ENCODE data around the gene ABLIM1.

ABLIM1 gene

GRCh38 chr10:114404171-114405010, 253.7 kb downstream of the ABLIM1 start, which contains the start of gene AFAP1L2:
TSS of gene AFAP1L2 (minus strand) at chr10:114404502. CDS start at chr10:114404455, 47 bp downstream.
- no peak for DNase-seq (ENCODE audit: low spot score)

- DNase-seq (ENCODE audit: low spot score), result no peak
Measured at GRCh38 chr10:114403541-114404161, 254.4 kb downstream of the ABLIM1 start.

- DNase-seq (ENCODE audit: low spot score), result no peak
Measured at GRCh38 chr10:114402871-114403540, 255.1 kb downstream of the ABLIM1 start.

GRCh38 chr10:114402233-114402632, 255.8 kb downstream of the ABLIM1 start:
- DNase-seq (ENCODE audit: low spot score), result no peak

- no peak for DNase-seq (ENCODE audit: low spot score)
Measured at GRCh38 chr10:114401195-114401791, 256.8 kb downstream of the ABLIM1 start.

GRCh38 chr10:114400091-114400490, 258.0 kb downstream of the ABLIM1 start:
- DNase-seq (ENCODE audit: low spot score), result no peak

GRCh38 chr10:114399576-114399975, 258.5 kb downstream of the ABLIM1 start:
- DNase-seq (ENCODE audit: low spot score), result no peak

- DNase-seq (ENCODE audit: low spot score), result no peak
Measured at GRCh38 chr10:114398587-114399331, 259.3 kb downstream of the ABLIM1 start.

GRCh38 chr10:114397651-114398145, 260.4 kb downstream of the ABLIM1 start:
- DNase-seq (ENCODE audit: low spot score), result no peak

GRCh38 chr10:114396464-114396863, 261.6 kb downstream of the ABLIM1 start:
- no peak for DNase-seq (ENCODE audit: low spot score)

- no peak for DNase-seq (ENCODE audit: low spot score)
Measured at GRCh38 chr10:114395366-114396022, 262.6 kb downstream of the ABLIM1 start.

GRCh38 chr10:114394531-114394930, 263.5 kb downstream of the ABLIM1 start:
- DNase-seq (ENCODE audit: low spot score), result no peak

- no peak for DNase-seq (ENCODE audit: low spot score)
Measured at GRCh38 chr10:114393886-114394285, 264.2 kb downstream of the ABLIM1 start.

- DNase-seq (ENCODE audit: low spot score), result no peak
Measured at GRCh38 chr10:114393482-114393881, 264.6 kb downstream of the ABLIM1 start.

GRCh38 chr10:114392112-114392835, 265.8 kb downstream of the ABLIM1 start:
- DNase-seq (ENCODE audit: low spot score), result no peak

GRCh38 chr10:114391599-114391998, 266.5 kb downstream of the ABLIM1 start:
- no peak for DNase-seq (ENCODE audit: low spot score)

- no peak for DNase-seq (ENCODE audit: low spot score)
Measured at GRCh38 chr10:114389426-114389825, 268.6 kb downstream of the ABLIM1 start.

GRCh38 chr10:114388275-114388674, 269.8 kb downstream of the ABLIM1 start:
- no peak for DNase-seq (ENCODE audit: low spot score)

- no peak for DNase-seq (ENCODE audit: low spot score)
Measured at GRCh38 chr10:114387784-114388183, 270.3 kb downstream of the ABLIM1 start.

- DNase-seq (ENCODE audit: low spot score), result no peak
Measured at GRCh38 chr10:114386452-114386851, 271.6 kb downstream of the ABLIM1 start.
